HG03139 (cell line): Measurements from ENCODE around the gene TSPAN14.
A peak's percentile ranks its signal among the peaks of the same experiment; 100 is the strongest.

Experiments used
- ATAC-seq: cut with Tn5 transposase; IDR thresholded peaks from one replicate; pipeline ENCODE4 v1.9.1; 2021; ENCODE audit not compliant: unreplicated experiment

The TSPAN14 gene

GRCh38 chr10:80421707-80422536 lies 32.2 kb upstream of the TSPAN14 start:
- ATAC-seq, result peak; percentile 91

DNA sequence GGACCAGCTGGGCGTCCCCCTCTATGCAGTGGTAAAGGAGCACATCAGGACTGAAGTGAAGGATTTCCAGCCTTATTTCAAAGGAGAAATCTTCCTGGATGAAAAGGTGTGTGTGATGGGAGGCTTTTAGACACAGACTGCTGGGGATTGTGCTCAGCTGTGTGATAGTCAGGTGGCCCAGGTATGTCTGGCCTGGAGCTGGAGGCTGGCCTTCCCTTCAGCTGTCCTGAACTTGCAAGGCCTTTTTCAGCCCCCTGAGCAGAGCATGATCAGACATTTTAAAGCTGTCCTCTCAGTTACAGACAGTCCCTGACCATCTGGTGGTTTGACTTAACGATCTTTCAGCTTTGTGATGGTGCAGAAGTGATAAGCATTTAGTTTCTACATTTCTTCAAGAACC lies 28.2 kb upstream of the TSPAN14 start:
- ATAC-seq, result no peak

DNA sequence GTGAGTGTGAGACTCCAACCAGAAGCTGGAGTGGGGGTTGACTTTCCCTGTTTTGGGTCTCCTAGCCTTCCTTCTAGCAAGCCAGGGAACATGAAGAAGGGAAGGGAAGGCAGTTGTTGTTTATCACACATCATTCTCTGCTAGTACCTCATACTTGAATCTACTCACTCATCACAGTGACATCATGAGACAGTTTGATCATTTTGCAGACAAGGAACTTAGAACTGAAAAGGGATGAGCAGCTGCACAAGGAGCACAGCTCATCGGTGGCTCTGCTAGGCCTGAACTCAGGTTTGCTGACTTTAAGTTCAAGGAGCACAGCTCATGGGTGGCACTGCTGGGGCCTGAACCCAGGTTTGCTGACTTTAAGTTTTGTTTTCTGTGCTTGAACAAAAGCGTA lies 26.6 kb upstream of the TSPAN14 start:
- no peak for ATAC-seq

GRCh38 chr10:80429521-80429973 lies 24.6 kb upstream of the TSPAN14 start:
- no peak for ATAC-seq

GRCh38 chr10:80433134-80433533 lies 21.0 kb upstream of the TSPAN14 start:
- ATAC-seq, result no peak

- no peak for ATAC-seq
Measured at GRCh38 chr10:80436446-80437098, 17.5 kb upstream of the TSPAN14 start.

- no peak for ATAC-seq
Measured at GRCh38 chr10:80437227-80437626, 16.9 kb upstream of the TSPAN14 start.

- no peak for ATAC-seq
Measured at GRCh38 chr10:80441831-80442230, 12.3 kb upstream of the TSPAN14 start.

DNA sequence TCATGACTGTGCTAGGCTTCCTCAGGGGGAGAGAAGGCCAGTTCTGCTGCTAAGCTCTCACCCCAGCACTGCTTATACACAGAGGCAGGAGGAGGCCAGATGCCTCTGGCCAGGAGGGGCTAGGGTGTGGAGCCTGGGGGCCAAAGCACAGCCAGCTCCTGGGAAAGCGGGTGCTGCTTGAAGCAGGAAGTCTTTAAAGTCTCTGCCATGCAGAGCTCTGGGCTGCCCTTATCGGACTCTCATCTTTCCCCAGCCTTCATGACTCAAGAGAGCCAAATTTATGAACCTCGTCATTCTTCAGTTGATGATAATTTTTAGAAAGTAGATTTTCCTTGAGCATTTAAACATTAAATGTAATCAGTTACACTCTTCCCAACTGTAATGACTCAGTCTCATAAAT lies 11.2 kb upstream of the TSPAN14 start:
- no peak for ATAC-seq

- ATAC-seq, result peak; percentile 60
Measured at GRCh38 chr10:80443531-80443974, 10.6 kb upstream of the TSPAN14 start.

DNA sequence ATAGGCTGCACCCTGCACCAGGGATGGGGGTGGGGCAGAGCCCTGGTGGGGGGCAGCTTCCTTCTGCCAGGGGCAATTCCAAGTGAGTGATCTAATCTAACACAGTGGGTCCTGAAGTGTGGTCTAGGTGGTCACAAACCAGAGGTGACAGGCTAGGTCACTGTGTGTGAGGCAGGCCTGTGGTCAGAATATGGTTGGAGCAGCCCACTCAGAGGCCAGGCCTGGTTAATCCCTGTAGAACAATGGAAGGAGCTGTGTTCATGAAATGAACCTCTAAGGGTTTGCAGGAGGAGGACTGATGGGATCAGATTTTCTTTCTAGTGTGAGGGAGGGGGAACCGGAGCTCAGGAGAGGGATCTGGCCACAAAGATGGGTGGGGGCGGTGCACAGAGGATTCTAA lies 10.0 kb upstream of the TSPAN14 start:
- peak; percentile 3 for ATAC-seq

- peak; percentile 62 for ATAC-seq
Measured at GRCh38 chr10:80444646-80445319, 9.3 kb upstream of the TSPAN14 start.

DNA sequence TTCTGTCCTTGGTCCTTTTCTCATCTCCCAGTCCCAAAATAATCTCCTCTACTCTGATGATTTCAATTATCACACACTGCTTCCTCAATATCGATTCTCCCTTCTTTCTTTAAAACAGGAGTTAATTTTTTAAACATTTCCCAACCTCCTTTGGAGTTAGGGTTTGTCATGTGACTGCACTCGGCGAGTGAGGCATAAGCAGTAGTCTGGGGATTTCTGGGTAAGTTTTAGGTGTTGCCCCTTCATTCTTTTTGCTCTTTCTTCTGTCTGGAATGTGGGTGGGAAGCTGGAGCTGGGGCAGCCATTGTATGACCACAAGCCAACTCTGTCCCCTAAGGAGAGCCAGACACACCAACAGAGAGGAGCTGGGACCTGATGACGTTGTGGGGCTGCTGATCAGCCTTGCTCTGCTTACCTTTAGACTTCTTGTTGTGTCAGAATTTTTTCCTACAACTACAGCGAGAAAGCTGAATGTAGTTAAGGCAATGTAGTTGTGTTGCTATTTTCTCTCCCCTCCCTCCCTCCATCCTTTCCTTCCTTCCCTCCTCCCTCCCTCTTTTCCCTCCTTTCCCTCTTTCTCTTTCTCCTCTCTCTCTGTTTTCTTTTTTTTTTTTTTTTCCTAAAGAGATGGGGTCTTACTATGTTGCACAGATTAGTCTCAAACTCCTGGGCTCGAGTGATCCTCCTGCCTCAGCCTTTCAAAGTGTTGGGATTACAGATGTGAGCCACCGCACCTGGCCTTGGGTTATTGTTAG lies 6.5 kb upstream of the TSPAN14 start:
- no peak for ATAC-seq

DNA sequence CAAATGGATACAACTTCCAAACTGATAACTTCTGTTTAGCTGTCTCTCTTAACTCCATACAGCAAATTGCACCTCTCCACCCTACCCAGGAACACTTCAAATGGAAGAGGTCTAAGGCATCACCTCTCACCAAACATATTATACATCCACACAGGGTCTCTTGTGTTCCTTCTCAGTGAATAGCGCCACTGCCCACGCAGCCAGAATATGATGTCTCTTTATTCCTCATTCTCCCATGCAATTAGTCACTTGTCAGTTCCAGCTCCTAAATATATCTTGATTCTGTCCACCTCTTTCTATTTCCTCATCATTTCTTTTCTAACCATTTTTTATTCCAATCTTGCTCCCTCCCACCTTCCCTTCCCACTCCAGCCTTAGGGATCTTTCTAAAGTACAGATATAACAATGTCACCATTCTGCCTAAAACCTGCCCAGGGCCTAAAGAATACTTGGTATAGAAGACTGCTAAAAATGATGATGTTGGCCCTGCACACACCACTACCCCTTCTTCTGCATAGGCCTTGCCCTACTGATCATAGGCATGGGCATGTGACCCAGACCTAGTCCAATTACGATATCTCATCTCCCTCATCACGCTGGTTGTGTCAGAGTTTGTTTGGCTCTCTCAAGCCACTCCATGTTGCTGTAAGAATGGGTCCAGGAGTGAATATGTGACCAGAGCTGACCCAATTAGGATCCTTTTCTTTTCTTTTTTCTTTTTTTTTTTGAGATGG lies 5.7 kb upstream of the TSPAN14 start:
- ATAC-seq, result no peak

DNA sequence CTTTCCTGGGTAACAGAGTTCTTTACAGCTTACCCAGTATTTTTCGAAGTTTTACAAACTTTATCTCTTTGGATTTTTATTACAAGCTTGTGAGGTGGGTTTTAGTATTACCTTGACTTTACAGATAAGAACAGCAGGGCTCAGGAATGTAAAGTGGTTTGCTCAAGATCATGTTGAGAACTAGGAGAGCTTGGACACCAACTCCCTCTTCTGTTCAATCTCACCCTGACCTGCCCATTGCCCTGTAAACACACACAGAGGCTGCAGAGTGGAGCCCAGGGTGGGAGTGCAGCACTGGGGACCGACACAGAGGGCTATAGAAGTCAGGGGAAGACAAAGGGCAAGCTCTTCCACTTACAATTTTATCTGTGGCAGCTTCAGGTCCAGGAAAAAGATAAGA lies 4.6 kb upstream of the TSPAN14 start:
- ATAC-seq, result no peak

GRCh38 chr10:80451132-80451531 lies 3.0 kb upstream of the TSPAN14 start:
- no peak for ATAC-seq

- no peak for ATAC-seq
Measured at GRCh38 chr10:80452069-80452468, 2.0 kb upstream of the TSPAN14 start.

DNA sequence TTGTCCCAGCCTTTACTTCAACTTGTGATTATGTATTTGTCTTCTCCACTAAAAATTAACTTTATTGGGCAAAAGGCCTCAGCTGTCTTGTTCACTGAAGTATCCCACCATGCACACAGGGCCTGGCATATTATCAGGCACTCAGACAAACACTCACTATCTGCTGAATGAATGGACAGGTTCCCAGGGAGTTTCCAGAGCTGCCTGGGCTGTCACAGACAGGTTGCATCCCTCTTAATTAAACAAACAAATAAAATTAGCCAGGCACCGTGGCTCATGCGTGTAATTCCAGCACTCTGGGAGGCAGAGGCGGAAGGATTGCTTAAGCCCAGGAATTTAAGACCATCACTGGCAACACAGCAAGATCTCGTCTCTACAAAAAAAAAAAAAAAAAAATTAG lies 1.5 kb upstream of the TSPAN14 start:
- ATAC-seq, result no peak

GRCh38 chr10:80453056-80453841 lies 861 bp upstream of the TSPAN14 start:
- ATAC-seq, result no peak
